DND-41 (cell line): Measurements from ENCODE around the gene BRAP.

Experiments used
- CTCF ChIP-seq: IDR thresholded peaks from 2 replicates; pipeline ENCODE4 v1.5.1; 2012; ENCODE audit warnings: borderline replicate concordance, low read length, moderate library complexity, mild to moderate bottlenecking; ENCODE audit not compliant: poor library complexity, severe bottlenecking; ENCODE audit errors: extremely low read depth
- EZH2 ChIP-seq: IDR thresholded peaks from 3 replicates; pipeline ENCODE4 v1.6.1; 2012; ENCODE audit warnings: borderline replicate concordance, low read depth, mild to moderate bottlenecking, moderate library complexity, low read length, inconsistent platforms; ENCODE audit not compliant: severe bottlenecking

- TF ChIP-seq CTCF (no peak), EZH2 (no peak)
These were observed 57.1 kb downstream of the BRAP start for GRCh38 chr12:111628505-111629260.
